PC-3 (cell line): ENCODE measurements around the gene HCFC1.

Experiments used
- EZH2 ChIP-seq: fragments of 300-600 bp; sonication (generic); IDR thresholded peaks from one replicate; pipeline ENCODE4 v1.6.1; 2017; ENCODE audit warnings: antibody characterized with exemption, mild to moderate bottlenecking, low read length; ENCODE audit not compliant: unreplicated experiment
- TF ChIP-seq, protein P1 (sequence below): fragments of 300-600 bp; sonication (generic); conservative IDR thresholded peaks from 2 replicates; pipeline ENCODE4 v1.5.1; 2017; ENCODE audit warnings: antibody characterized with exemption, low read depth, mild to moderate bottlenecking, low read length

GRCh38 chrX:153952373-153953026 is 19.1 kb downstream of the HCFC1 start:
- TF ChIP-seq, protein P1, sequence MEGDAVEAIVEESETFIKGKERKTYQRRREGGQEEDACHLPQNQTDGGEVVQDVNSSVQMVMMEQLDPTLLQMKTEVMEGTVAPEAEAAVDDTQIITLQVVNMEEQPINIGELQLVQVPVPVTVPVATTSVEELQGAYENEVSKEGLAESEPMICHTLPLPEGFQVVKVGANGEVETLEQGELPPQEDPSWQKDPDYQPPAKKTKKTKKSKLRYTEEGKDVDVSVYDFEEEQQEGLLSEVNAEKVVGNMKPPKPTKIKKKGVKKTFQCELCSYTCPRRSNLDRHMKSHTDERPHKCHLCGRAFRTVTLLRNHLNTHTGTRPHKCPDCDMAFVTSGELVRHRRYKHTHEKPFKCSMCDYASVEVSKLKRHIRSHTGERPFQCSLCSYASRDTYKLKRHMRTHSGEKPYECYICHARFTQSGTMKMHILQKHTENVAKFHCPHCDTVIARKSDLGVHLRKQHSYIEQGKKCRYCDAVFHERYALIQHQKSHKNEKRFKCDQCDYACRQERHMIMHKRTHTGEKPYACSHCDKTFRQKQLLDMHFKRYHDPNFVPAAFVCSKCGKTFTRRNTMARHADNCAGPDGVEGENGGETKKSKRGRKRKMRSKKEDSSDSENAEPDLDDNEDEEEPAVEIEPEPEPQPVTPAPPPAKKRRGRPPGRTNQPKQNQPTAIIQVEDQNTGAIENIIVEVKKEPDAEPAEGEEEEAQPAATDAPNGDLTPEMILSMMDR: no peak
- no peak for TF ChIP-seq EZH2
